GM19193 (cell line): ENCODE results near the gene ABHD14A.

ENCODE experiments used
- POLR2A ChIP-seq: IDR thresholded peaks from 4 replicates; pipeline ENCODE4 v1.6.1; 2011; ENCODE audit not compliant: insufficient read depth, insufficient read length; ENCODE audit errors: extremely low read depth

ABHD14A gene

GRCh38 chr3:51947215-51947900, 27.5 kb upstream of the ABHD14A start:
- TF ChIP-seq POLR2A, result no peak

- TF ChIP-seq POLR2A, result no peak
Measured at GRCh38 chr3:51948016-51948580, 26.8 kb upstream of the ABHD14A start.

GRCh38 chr3:51949121-51949520, 25.7 kb upstream of the ABHD14A start:
- no peak for TF ChIP-seq POLR2A

GRCh38 chr3:51950899-51951298, 24.0 kb upstream of the ABHD14A start:
- no peak for TF ChIP-seq POLR2A

GRCh38 chr3:51953445-51953844, 21.4 kb upstream of the ABHD14A start:
- TF ChIP-seq POLR2A, result no peak

GRCh38 chr3:51954105-51954504, 20.8 kb upstream of the ABHD14A start:
- no peak for TF ChIP-seq POLR2A

GRCh38 chr3:51954713-51955112, 20.2 kb upstream of the ABHD14A start:
- no peak for TF ChIP-seq POLR2A

- no peak for TF ChIP-seq POLR2A
Measured at GRCh38 chr3:51955175-51955892, 19.5 kb upstream of the ABHD14A start, which contains the start of gene GPR62. Gene GPR62 (plus strand): TSS chr3:51955381. CDS start chr3:51955653, 272 bp downstream.

GRCh38 chr3:51955893-51956770, 18.7 kb upstream of the ABHD14A start:
- TF ChIP-seq POLR2A, result no peak

GRCh38 chr3:51957520-51958205, 17.2 kb upstream of the ABHD14A start:
- no peak for TF ChIP-seq POLR2A

- TF ChIP-seq POLR2A, result no peak
Measured at GRCh38 chr3:51958603-51959521, 16.0 kb upstream of the ABHD14A start.

- TF ChIP-seq POLR2A, result no peak
Measured at GRCh38 chr3:51959651-51960050, 15.2 kb upstream of the ABHD14A start.

GRCh38 chr3:51960386-51960785, 14.5 kb upstream of the ABHD14A start:
- no peak for TF ChIP-seq POLR2A
